Coronary artery (tissue), 2 donors: ENCODE results near the gene NOC4L.

Experiments
- DNase-seq: peaks from one replicate; pipeline ENCODE4 v3.0.0-alpha.2; 2017; ENCODE audit warnings: low spot score
- H3K27ac ChIP-seq, 2 donors: fragments of 200-600 bp; sonication (generic); one replicate each; pipeline ENCODE4 v1.5.1; 2016 to 2019
- H3K4me3 ChIP-seq: fragments of 200-600 bp; sonication (generic); 2 replicates; pipeline ENCODE4 v1.5.1; 2016; ENCODE audit warnings: mild to moderate bottlenecking, moderate library complexity
- TF ChIP-seq, protein P1 (sequence below): fragments of 200-600 bp; sonication (generic); IDR thresholded peaks from one replicate; pipeline ENCODE4 v1.5.1; 2019; ENCODE audit warnings: antibody characterized with exemption

The NOC4L gene

GRCh38 chr12:132150780-132151144, 6.5 kb downstream of the NOC4L start:
- no peak overlapping the region for H3K27ac ChIP-seq
- TF ChIP-seq, protein P1, sequence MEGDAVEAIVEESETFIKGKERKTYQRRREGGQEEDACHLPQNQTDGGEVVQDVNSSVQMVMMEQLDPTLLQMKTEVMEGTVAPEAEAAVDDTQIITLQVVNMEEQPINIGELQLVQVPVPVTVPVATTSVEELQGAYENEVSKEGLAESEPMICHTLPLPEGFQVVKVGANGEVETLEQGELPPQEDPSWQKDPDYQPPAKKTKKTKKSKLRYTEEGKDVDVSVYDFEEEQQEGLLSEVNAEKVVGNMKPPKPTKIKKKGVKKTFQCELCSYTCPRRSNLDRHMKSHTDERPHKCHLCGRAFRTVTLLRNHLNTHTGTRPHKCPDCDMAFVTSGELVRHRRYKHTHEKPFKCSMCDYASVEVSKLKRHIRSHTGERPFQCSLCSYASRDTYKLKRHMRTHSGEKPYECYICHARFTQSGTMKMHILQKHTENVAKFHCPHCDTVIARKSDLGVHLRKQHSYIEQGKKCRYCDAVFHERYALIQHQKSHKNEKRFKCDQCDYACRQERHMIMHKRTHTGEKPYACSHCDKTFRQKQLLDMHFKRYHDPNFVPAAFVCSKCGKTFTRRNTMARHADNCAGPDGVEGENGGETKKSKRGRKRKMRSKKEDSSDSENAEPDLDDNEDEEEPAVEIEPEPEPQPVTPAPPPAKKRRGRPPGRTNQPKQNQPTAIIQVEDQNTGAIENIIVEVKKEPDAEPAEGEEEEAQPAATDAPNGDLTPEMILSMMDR, result no peak
- no peak overlapping the region for H3K4me3 ChIP-seq
- no peak for DNase-seq

DNA sequence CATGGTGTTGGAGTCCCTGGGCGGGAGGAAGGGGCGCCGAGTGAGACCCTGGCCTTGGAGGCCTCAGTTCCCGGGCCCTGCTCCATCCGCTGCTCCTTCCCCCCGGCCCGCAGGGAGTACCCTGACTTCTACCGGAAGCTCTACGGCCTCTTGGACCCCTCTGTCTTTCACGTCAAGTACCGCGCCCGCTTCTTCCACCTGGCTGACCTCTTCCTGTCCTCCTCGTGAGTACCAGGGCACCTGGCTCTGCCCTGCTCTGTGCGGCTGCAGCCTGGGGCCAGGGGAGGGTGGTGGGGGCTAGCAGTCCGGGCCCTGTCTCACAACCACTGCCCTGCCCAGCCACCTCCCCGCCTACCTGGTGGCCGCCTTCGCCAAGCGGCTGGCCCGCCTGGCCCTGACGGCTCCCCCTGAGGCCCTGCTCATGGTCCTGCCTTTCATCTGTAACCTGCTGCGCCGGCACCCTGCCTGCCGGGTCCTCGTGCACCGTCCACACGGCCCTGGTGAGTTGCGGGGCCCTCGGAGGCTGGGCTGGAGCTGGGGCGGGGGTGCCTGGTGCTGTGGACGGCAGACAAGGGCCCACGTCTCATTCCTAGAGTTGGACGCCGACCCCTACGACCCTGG, 7.0 kb downstream of the NOC4L start:
- Histone ChIP-seq H3K4me3 (no peak overlapping the region), H3K27ac (no peak overlapping the region)
- TF ChIP-seq, protein P1, result no peak
- no peak for DNase-seq

- no peak for DNase-seq
- Histone ChIP-seq H3K4me3 (no peak overlapping the region), H3K27ac (no peak overlapping the region)
- TF ChIP-seq, protein P1, result no peak
These were observed 7.6 kb downstream of the NOC4L start for GRCh38 chr12:132151766-132152410.

DNA sequence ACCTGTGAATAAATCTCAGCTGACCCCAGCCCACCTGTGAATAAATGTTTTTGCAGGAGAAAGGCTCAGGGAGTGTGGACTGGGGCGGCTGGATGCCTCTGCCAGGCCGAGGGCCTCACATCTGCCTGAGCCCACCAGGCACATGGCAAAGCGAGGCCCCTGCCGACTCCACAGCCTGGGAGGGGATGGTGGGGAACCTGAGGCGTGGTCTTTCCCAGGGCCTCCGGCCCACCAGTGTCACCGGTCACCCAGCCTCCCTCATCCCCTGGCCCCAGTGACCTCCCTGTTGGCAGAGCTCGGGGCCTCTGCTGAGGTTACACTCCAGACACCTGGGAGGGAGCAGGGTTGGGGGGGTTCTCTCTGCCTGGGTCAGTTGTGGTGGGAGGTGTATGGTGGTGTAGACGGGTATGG, 8.2 kb downstream of the NOC4L start:
- Histone ChIP-seq H3K4me3 (no peak overlapping the region), H3K27ac (no peak overlapping the region)
- TF ChIP-seq, protein P1, result no peak
- DNase-seq, result no peak

DNA sequence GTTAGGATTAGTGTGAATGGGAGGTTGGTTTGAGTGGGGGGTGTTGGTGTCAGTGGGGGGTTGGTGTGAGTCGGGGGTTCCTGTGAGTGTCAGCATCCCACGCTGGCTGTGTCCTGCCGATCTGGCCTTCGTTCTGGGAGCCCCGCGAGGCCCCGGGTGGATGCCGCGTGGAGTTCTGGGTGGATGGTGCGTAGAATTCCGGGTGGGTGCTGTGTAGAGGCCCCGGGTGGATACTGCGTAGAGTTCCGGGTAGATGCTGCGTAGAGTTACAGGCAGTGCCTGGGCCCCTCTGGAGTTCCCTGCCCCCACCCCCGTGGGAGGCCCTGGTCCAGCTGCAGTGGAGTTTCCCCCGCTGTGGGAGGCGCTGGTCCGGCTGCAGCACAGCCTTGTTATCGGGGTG, 8.7 kb downstream of the NOC4L start:
- TF ChIP-seq, protein P1, result no peak
- DNase-seq, result no peak

GRCh38 chr12:132153501-132154340, 9.5 kb downstream of the NOC4L start:
- DNase-seq, result no peak
- Histone ChIP-seq H3K27ac (no peak overlapping the region), H3K4me3 (peak overlapping the region; percentile 63)
- TF ChIP-seq, protein P1, result peak; percentile 81

More for the DNA sequence above, 8.7 kb downstream of the NOC4L start:
- Histone ChIP-seq H3K27ac (no peak overlapping the region), H3K4me3 (no peak overlapping the region)
